Glomerular endothelial cell (primary cell): ENCODE data around the gene RALY. TPM values are rescaled to one million over a fixed set of nuclear protein-coding genes. Genes with fewer than 3 reads are reported as not detected.

Experiments
- DNase-seq: peaks from one replicate; pipeline ENCODE4 v3.0.0-alpha.2; 2011; ENCODE audit warnings: low read depth, low spot score; ENCODE audit errors: extremely low read depth
- total RNA-seq: library from RNA; depleted of rRNA; stranded (reverse); fragments of >200 nt; gene quantifications from 2 replicates; pipeline ENCODE4 v1.2.3, GENCODE V29; 2015

The RALY gene
- total RNA-seq, 1 donor from 2014 or later = 170 TPM

DNA sequence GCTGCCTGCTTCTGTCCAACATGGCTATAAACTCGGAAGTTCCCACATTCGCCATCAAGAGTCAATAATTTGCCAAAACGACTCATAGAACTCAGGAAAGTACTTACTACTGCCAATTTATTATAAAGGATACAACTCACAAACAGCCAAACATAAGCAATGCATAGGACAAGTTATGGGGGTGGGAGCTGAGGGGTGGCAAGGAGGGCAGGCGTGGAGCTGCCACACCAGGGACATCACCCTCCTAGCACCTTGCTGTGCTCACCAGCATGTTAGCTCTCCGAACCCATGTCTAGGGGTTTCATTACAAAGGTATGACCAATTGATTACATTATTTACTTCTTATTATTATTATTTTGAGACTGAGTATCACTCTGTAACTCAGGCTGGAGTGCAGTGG lies 106.0 kb downstream of the RALY start:
- DNase-seq = no peak

GRCh38 chr20:34100576-34100975 lies 106.9 kb downstream of the RALY start:
- no peak for DNase-seq

DNA sequence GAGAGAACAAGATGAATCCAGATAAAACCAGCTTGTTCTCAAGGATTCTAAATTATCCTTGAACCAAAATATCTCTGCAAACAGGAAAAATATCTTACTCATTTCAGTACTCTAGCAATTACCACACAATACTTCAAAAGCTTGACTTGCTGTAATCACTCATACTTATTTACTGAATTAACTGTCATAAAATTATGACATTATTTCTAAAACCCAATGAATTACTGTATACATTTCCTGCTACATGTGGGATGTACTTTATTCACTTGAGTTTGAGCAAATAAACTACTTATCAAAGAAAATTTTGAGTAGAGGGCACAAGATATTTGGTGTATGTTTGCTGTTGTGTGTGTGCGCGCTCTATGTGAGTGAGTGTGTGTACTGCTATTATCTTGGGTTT lies 108.6 kb downstream of the RALY start:
- no peak for DNase-seq

GRCh38 chr20:34104059-34104458 lies 110.3 kb downstream of the RALY start:
- no peak for DNase-seq

- DNase-seq = no peak
These were observed 112.4 kb downstream of the RALY start for GRCh38 chr20:34105978-34106675.

DNA sequence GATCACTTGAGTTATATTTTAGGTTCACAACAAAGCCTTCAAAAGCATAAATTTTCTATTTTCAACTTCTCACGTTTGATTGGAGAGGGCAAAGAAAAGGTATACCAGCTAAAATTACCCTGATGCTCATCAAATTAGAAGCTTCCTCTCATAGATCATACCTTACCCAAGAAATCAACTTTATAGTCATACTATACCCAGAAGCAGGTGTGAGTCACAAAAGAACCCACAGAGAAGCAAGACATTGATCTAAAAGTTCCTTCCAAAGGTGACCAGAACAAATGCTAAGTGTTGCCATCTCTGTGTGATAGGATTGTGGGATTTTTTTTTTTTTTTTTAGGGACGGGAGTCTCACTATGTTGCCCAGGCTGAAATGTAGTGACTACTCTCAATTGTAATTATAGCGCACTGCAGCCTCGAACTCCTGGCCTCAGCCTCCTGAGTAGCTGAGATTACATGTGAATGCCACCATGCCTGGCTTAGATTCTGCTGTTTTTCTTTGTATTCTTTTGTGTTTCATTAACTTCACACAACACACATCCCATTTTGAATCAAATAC lies 115.0 kb downstream of the RALY start:
- DNase-seq = no peak

GRCh38 chr20:34109442-34109841 lies 115.7 kb downstream of the RALY start:
- no peak for DNase-seq

GRCh38 chr20:34110025-34110744 lies 116.5 kb downstream of the RALY start:
- DNase-seq = no peak

DNA sequence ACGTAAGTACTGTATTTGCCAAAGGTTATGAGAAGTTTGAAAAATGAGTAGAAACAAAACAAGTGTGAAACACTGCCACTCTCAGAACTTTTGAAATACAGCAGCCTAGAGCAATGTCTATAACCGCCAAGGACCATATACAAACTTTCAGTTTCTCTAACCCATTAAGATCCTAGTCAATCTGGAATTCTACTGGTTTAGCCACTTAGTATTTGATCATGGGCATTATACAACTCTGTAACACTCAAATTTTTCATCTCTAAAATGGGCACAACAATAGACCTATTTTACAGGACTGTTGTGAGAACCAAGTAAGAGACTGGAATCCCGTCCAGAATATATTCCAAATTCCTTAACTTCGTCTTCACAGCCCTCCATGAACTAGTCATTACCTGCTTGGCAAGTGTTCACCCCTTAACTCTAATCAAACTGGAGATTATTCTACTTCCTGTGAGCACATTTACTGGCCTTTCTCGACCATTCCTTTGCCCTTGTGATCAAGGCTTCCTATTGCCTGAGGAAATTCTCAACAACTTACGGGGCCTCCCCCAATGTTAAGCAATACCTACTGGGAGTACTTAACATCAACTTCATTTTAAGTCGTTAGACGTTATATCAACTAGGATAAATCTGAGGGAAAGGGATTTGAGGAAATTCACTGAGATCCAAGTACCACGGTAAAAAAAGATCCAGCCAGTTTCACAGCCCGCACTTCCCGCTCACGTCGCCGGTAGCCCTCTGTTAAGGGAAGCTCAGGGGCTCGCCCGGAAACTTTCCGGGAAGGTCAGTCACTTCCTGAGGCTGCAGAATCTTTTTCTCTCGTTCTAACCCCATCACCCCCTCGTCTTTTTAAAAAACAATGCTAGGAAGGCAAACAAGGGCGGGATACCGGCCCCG lies 117.3 kb downstream of the RALY start:
- DNase-seq = peak; percentile 25

DNA sequence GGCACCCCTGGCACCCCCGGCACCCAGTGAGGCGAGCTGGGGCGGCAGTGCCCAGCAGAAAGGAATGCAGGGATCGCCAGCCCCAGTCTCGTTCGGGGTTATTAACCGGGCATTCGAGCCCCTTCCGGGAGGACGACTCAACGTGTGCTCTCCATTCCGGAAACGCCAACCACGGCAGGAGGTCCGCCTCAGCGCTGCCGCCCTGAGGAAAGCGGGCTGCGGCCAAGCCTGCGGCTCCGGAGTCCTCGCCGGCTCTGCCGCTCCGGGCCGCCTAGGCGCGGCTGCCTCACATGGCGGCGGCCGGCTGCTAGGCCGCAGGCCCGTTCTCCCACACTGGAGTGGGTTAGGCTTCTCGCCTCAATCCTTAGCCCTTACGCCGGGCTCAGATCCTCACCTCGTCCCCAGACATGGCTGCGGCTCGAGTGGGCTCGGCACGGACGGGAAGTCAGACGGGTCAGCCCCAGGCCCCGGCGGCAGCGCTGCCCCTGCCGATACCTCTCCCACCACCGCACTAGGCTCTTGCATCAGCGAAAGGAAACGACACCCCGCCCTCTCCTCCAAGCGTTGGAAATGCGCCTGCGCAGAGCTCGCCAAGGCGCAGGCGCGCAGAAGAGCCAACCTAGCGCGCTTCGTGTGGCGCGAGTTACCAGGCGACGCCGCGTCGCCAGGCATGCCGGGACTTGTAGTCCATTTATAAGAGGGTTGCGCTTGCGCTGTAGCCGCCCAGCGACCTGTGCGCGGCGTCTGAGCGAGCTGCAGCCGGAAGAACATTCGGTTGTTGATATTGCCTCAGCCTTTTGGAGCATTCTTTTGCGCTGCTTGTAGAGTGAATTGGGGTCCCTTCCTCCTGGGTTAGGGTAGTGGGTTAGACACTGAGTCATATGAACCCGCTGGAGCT lies 118.2 kb downstream of the RALY start, which contains the start of gene EIF2S2:
TSS of gene EIF2S2 (minus strand) at position 542 of the 898 bp plus-strand sequence. CDS start at position 409, 133 bp downstream.
- DNase-seq = peak; percentile 80

GRCh38 chr20:34112600-34113101 lies 118.9 kb downstream of the RALY start:
- DNase-seq = no peak

- no peak for DNase-seq
These were observed 121.1 kb downstream of the RALY start for GRCh38 chr20:34114809-34115208.

- DNase-seq = no peak
These were observed 121.5 kb downstream of the RALY start for GRCh38 chr20:34115232-34115631.

- DNase-seq = no peak
These were observed 126.5 kb downstream of the RALY start for GRCh38 chr20:34120213-34120612.

GRCh38 chr20:34122274-34122980 lies 128.7 kb downstream of the RALY start:
- no peak for DNase-seq

- no peak for DNase-seq
These were observed 129.6 kb downstream of the RALY start for GRCh38 chr20:34123309-34123708.

- no peak for DNase-seq
These were observed 130.9 kb downstream of the RALY start for GRCh38 chr20:34124469-34125249.

- DNase-seq = no peak
These were observed 134.1 kb downstream of the RALY start for GRCh38 chr20:34127792-34128191.
